NCI-H1436 treated with DMSO at 0.1 percent for 48 hours (cell line): ENCODE results near the gene ZFP62.
"Not testable (repeated sequence)": the region's sequence is repeated elsewhere in the genome, so short reads cannot be mapped to it uniquely, and the experiment has no call there.

ENCODE experiments used
- DNase-seq: peaks from one replicate; lab custom pipeline; 2025; lab: John Stamatoyannopoulos, UW

The ZFP62 gene

DNA sequence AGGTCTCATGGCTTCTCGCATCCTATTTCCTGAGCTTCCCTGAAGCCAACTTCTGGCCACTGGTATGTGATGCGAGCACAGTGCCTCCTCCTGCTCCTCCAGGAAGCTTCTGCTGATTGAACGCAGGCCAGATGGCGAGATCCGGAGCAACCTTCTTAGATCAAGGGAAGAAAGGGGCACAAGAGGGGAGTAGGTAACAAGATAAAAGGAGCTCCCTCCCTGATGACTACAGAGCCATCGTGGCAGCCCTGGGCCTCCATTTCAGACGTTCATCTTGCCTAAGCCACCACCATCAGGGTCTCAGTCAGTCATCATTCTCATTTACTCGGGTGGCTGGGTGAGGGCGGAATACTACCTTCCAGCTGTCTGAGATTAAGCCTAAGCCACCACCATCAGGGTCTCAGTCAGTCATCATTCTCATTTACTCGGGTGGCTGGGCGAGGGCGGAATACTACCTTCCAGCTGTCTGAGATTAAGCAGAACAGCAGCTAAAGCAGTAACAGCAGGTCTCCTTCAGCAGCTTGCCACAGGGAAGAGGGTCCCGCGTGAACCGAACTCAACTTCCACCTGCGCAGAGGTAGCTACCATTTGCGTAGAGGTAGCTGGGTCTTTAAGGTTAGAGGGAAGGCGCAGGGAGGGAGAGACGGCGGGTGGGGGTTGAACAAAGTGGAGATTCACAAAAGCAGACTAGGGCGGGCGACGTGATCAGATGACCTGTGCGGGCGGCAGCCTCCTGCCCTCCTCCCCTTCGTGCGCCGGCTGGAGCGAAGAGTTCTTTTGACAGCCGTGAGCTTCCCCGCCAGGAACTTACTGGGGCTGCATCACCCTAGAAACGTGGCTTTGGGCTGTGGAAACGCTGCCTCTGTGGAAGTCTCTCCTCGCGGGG lies 30.6 kb downstream of the ZFP62 start:
- DNase-seq, result no peak

DNA sequence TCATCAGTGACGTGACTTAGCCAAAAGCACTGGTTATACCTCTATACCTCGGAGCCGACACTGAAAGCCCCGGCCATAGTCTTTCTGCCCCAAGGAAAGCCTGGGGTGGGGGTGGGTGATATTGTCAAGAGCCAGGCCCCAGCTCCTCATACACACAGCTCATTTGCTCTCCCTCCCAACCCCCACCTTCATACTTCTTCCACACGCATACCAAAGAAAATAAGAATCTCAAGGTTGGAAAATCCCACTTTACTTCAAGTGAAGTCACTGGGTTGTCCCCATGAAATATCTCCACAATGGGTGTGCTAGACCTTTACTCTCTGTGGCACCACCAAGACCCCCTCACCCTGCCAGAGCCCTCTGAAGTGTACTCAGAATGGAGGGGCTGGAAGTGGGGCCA lies 31.4 kb downstream of the ZFP62 start:
- no peak for DNase-seq

DNA sequence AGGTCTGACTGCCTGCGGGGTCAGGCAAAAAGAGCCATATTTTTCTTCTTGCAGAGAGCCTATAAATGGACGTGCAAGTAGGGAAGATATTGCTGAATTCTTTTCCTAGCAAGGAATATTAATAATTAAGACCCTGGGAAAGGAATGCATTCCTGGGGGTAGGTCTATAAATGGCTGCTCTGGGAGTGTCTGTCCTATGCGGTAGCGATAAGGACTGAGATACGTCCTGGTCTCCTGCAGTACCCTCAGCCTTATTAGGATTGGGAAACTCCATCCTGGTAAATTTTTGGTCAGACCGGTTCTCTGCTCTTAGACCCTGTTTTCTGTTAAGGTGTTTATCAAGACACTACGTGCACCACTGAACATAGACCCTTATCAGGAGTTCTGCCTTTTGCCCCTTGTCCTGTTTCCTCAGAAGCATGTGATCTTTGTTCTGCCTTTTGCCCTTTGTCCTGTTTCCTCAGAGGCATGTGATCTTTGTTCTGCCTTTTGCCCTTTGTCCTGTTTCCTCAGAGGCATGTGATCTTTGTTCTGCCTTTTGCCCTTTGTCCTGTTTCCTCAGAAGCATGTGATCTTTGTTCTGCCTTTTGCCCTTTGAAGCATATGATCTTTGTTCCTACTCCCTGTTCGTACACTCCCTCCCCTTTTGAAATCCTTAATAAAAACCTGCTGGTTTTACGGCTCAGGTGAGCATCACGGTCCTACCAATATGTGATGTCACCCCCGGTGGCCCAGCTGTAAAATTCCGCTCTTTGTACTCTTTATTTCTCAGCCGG lies 32.1 kb downstream of the ZFP62 start:
- DNase-seq, result not testable (repeated sequence)

DNA sequence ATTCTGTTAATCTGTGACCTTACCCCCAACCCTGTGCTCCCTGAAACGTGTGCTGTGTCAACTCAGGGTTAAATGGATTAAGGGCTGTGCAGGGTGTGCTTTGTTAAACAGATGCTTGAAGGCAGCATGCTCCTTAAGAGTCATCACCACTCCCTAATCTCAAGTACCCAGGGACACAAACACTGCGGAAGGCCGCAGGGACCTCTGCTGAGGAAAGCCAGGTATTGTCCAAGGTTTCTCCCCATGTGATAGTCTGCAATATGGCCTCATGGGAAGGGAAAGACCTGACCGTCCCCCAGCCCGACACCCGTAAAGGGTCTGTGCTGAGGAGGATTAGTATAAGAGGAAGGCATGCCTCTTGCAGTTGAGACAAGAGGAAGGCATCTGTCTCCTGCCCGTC lies 33.7 kb downstream of the ZFP62 start:
- not testable (repeated sequence) for DNase-seq

DNA sequence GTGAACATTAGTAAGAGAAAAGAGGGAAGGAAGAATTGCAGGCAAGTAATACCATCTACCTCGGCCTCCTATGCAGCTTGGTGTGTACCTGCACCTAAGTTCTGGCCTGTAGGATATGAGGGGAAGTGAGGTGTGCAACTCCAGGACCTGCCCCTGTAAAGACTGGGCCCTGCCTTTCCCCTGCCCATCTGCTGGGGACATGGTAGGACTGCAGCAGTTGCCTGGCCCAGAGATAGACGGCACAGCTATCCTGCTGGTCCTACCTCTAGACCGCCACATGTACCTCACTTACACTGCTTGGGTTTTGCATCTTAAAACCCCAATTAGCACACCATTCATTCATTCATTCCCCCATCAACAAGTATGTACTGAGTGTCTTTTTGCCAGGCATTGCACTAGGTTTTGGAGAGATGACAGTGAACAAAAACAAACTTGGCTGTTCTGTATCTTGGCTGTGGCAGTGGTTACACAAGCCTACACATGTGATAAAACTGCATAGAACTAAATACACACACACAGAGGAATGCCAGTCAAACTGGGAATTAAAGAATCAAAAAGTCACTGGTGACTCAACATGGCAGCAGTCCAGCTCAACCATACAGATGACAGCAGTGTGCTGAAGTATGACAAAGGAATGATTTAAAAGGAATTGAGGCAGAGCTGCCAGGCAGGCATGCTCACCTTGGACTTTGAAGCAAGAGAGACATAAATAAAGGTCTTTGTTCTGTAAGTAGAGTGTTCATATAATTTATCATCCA lies 35.1 kb downstream of the ZFP62 start:
- no peak for DNase-seq

DNA sequence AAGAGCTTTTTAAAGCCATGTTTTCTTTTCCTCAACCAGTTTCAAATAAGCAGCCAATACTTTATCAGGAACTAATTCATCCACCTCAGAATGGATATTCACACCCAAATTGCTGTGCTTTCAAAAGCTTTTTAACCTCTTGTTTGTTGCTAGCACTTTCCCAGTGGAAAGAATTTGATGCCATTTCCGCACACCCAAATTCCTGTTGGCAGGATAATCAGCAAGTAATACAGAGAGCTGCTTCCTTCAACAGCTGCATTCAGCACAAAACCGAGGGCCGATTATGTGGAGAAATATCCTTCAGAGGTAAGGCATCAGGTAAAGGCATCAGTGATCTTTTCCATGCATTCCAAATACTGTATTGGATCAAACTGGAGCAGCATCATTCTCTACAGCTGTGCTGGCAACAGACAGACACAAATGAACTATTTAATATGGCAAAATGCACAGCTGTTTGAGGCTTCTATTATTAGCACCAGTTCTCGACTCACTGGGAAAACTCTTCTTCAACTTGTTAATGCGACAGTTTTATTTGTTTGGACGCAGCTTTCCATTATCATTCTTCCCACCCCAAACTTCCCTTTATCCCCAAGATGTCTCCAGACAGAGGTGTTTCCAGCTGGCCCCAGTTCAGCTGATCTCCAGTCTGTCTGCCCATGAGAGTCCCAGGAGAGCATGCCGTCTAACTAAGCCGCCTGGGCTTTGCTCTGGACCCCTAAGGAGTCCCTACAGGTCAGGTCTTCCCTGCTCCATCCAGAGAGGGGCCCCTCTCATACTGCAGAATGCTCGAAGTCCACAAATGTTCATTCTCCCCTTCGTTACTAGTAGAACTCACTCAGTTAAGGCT lies 36.2 kb downstream of the ZFP62 start:
- no peak for DNase-seq

DNA sequence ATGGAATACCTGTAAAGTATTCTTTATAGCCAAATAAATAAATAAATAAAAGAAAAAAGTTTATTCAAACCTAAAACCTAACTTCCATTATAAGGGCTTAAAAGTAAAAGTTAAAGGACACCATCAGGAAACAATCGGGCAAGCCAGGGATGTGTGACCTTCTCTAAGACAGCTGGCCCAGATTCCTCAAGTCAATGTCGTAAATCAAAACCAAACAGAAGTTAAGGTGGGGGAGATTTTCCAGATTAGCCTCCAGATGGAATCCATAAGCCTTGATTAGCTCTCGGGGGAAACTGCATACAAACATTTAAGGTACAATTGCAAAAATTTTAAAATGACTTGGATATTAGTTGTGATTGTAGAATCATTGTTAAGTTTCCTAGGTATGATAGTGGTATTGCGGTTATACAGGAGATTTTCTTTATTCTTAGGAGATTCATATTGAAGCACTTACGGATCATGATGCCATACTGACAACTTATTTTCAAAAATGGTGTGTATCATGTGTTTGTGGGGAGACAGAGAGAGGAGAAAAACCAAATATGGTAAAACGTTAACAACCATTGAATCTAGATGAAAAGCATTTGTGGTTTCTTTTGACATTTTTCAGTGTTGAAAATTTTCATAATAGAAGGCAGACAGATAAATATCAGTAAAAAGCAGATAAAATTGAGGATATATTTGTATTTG lies 37.0 kb downstream of the ZFP62 start:
- DNase-seq, result no peak

DNA sequence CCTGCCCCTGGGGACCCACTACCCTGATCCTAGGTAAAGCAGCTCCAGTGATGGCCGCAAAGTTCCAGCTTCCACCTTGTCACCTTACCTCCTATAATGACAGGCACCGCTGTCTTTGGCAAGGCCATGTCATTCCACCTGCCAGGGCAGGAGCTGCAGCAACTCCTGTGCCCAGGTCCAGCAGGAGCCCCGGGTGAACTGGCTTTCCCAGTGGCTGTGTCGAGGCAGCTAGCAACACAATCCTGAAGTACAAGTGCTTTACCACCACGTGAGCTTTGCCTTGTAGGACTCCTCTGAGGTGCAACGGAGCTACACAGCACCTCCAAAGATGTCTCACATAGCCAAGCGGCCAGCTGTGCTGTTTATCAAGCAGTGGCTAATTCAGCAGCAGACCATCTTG lies 37.7 kb downstream of the ZFP62 start:
- DNase-seq, result no peak

DNA sequence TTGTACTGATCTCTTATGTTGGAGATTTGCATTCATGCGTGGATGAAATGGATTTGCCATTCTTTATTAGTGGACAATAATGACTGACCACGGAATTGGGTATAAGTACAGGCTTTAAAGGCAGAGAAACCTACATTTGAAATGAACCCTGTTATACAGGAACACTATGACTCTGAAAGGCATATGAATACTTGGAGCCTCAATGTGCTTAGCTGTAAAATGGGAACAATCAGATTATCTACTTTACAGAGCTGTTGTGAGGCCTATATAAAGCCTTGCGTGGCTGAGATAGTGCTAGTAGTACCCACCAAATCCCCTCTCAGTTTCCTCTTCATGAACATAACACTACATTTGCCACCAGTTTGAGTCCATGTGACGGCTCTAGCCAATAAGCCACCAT lies 39.5 kb downstream of the ZFP62 start:
- DNase-seq, result no peak

DNA sequence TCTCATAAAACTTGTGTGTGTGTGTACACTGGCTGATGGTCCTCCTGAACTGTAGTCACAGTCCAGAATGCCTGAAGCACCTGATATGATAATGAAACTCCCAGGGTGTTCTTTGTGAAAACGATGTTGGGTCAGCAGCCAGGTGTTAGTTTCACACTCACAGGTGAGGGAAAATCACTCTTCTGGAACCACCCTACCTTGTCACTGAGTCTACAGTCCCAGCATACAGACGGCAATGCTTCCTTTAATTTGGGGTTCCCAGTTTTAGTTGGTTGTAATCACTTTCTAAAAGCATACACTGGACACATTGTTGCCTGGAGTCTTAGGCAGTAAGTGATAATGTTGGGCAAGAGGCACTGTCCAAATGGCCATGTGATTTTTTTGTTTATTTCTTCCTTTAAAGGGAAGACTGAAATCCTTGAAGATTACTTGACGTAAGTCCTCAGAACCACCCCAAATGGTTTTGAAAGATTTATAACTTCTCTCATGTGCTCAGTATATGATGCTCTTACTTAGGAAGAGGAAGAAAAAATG lies 40.2 kb downstream of the ZFP62 start:
- DNase-seq, result no peak

DNA sequence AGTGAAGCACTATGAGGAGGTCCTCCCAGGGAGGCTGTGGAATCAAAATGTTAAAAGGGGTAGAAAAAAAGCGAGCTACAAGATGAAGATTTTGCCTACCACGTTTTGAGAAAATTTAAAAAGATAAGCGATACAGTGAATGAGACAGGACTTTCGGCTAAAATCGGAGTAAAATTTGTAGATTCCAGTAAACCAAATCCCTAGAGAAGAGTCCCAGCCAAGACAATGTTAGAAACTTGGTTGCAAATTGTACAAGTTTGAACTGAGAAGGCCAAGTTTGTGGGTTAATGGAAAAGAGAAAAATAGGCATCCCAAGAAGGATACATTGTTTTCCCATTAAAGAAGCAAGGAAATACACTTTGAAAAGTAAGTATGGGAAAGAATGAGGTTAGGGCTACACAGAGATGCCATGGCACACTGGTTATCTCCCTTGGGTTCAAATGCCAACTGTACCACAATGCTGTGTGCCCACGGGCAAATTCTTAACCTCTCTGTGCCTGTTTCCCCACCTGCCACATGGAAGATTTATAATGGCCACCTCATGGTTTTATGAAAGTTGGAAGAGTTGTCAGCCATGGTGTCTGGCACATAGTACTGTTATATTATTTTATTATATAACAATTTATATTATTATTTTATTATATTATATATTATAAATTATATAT lies 42.3 kb downstream of the ZFP62 start:
- no peak for DNase-seq

DNA sequence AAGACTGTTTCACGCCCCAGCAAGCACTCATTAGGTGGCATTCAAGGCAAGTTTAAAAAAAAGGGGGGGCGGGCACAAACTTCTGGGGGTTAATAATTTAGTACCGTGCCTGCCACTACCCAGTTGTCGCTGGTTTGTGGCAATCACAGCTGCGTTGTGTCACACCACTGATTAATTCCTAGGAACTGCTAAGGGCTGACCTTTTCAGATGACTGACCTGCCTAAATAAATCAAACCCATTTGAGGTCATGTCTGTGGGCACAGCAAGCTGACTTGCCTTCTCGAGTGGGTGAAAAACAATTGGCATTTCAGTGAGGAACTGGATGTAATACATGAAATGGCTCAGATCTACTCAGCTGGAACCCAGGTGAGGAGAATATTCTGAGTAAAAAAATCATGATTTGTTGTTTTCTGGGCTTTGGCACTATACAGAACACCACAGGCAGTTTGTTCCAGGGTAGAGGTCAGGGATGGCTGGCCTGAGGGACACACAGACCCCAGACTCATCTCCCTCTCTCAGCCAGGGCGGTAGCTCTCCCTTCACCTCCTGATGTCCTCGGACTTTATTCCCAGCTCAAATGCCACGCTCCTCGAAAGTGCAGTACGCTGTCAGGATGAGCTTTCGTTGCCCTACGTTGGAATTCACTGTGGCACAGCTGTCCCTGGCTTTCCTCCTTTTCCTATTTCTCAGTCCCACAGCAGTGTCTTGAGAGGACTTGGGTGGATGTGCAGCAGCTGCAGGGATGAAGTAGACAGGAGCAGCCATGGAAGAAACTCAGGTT lies 43.0 kb downstream of the ZFP62 start:
- no peak for DNase-seq

DNA sequence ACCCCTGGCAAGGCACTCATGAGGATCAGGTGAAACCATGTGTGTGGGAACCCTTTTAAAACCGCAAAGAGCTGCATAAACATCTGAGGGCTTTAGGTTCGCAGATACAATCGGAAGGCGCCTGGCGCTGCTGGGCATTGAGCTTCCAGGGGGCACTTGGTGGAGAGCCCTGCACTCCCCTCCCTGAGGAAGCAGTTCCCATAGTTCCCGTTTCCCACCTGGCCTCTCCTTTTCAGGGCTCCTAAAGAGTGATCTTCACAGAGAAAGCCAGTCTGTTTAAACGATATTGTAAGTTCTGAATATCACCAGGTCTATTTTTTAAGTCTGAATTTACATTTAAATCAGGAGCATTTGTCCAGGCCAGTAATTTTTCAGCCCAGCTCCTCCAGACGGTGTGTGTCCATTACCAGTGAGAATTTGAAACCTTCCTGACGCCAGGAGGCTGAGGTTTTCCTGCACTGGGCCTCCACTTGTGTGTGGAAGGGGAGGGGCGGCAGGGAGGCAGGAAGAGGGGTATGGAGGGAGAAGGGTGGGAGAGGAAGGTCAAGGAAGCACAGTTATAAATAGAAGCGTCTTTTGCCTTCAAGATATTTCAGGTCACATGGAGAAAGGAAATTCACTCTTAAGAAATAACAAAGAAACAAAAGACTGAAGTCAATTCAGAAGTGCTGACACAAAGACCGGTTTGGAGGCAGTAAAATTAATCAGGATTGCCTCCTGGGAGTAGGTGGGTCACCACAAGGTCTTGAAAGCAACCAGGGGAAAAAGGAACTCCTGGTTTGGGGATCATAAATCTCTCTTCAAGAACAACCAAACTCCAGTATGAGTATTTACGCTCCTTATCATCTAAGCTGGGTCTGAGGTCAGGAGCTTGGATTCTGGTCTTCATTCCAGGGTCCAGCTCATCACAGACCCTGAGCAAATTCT lies 44.2 kb downstream of the ZFP62 start:
- DNase-seq, result no peak

DNA sequence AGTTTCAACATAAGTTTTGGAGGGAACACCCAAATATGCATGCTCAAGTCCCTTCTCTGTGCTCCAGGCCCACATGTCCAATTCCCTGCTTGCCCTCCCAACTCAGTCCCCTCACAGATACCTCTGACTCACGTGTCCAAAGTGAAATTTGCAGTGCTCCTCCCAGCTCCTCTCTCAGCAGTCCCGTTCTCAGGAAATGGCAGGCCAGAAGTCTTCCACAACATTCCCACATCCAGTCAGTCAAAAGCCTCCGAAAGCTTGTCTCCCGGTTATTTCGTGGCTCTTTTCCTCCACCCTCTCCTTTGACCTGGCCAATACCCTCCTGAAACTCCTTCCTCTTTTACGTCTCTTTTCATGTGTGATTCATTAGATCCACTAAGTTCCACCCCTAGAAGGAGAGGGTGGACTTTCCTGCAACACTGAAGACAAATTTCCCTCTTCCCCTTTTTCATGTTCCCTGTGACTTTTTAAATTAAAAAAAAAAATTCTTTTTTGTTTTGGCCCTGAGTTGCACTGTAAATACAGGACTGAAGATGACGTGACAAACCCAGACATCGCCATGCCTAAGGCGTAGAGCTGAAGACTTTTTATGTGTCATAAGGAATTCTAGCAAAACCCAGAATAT lies 45.7 kb downstream of the ZFP62 start:
- DNase-seq, result no peak

DNA sequence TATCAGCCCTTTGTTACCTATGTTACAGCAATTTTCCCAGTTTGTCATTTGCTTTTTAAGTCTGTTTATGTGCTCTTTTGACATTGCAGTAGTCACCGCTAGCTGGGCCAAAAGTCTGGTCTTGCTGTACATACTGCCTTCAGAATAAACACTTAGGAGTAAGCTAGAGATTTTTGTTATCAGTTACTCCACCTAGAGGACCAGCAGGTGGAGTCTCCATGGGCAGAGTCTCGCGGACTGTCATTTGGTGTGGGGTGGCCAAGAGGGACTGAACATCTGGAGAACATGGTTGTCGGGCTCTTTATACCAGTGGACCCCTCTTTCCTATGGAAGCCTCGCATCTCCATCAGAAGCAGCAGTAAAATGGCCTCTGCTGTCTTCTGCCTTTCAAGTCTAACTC lies 47.7 kb downstream of the ZFP62 start:
- DNase-seq, result no peak

DNA sequence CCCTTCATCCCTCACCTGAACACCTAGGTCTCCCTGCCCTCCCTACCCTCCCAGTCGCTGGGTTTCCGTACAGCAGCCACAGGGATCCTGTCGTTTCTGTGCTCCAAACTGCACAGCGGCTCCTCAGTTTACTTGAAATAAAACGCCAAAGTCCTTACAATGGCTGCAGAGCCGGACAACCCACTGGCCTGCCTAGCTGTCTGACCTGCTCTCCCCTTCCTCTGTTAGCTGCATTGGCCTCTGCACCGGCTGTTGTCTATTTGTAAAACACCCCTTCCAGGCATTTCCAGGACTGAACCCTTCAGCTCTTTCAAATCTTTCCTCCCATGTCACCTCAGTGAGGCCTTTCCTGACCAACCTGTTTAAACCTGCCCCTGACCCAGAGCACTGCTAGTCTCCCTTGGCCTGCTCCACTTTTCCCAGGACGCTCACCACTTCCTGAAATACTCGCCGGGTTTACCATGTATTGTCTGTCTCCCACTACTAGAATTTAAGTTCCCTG lies 49.4 kb downstream of the ZFP62 start:
- no peak for DNase-seq

DNA sequence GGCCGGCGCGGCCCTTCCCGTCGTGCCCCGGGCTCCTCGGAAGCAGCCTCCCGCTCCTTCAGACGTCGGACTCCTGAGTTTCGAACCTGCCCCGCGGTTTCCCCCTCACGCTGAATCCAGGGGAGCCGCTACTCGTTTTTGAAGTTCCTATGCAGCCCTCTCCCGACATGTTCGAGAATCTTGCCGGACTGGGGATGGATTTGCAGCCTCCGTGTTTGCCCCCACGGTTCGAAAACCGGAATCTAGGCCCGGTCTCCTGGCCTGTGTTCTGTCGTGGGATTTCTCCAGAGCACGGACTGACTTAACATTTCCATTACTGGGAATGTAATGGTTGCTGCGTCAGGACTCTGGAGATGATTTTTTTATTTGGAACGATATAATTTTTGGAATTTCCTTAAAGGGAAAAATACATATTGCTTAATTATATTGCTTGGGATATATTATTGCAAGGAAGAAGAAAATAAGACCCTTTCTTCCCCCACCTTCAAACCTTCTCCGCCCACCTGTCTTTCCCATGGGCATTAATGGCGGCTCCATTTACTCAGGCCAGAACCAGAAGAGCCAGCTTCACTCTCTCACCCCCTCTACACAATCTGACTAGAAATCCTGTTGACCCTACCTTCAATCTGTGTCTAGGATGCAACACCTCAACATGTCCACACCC lies 50.0 kb downstream of the ZFP62 start:
- DNase-seq, result no peak
